A673 (cell line): ENCODE measurements around the gene GTF3C1. TPM values are rescaled to one million over a fixed set of nuclear protein-coding genes. Genes with fewer than 3 reads are reported as not detected.
A peak's percentile ranks its signal among the peaks of the same experiment; 100 is the strongest.

ENCODE experiments used
- BruUV-seq: library from RNA; stranded (reverse); fragments of 400-500 nt; replicated peaks from 2 replicates; lab custom pipeline; 2021; lab: Mats Ljungman, UMichigan
- CTCF ChIA-PET: fragments of 300-600 bp; sonication (Branson Sonifier 250); formaldehyde crosslinking; loops from one replicate; lab custom pipeline; 2022; ENCODE audit warnings: antibody characterized with exemption; lab: Charles Lee
- POLR2A ChIA-PET: fragments of 300-600 bp; sonication (Branson Sonifier 250); formaldehyde crosslinking; loops from one replicate; lab custom pipeline; 2022; ENCODE audit warnings: antibody characterized with exemption; ENCODE audit not compliant: low non-redundant PET; lab: Charles Lee
- DNase-seq: peaks from one replicate; pipeline ENCODE4 v3.0.0-alpha.2; 2015; ENCODE audit warnings: low spot score
- H3K27ac ChIP-seq: fragments of 200-600 bp; sonication (generic); 2 replicates; pipeline ENCODE4 v1.5.1; 2016; ENCODE audit warnings: mixed run types, low read depth, mild to moderate bottlenecking, mixed read lengths, antibody characterized with exemption, low read length; ENCODE audit not compliant: poor library complexity, severe bottlenecking
- H3K27me3 ChIP-seq: fragments of 200-600 bp; sonication (generic); replicated peaks from 2 replicates; pipeline ENCODE4 v1.6.1; 2017; ENCODE audit warnings: mixed run types, low read depth, mild to moderate bottlenecking, mixed read lengths, antibody characterized with exemption, low read length; ENCODE audit not compliant: insufficient read depth, poor library complexity
- H3K36me3 ChIP-seq: fragments of 200-600 bp; sonication (generic); 2 replicates; pipeline ENCODE4 v1.6.1; 2016; ENCODE audit warnings: mixed run types, mild to moderate bottlenecking, mixed read lengths, antibody characterized with exemption, low read length; ENCODE audit not compliant: insufficient read depth, poor library complexity, severe bottlenecking
- H3K4me1 ChIP-seq: fragments of 200-600 bp; sonication (generic); 2 replicates; pipeline ENCODE4 v1.6.1; 2017; ENCODE audit warnings: mixed run types, mild to moderate bottlenecking, mixed read lengths, antibody characterized with exemption, low read length; ENCODE audit not compliant: insufficient read depth, poor library complexity, severe bottlenecking
- H3K4me3 ChIP-seq: fragments of 200-600 bp; sonication (generic); 2 replicates; pipeline ENCODE4 v1.5.1; 2016; ENCODE audit warnings: low read depth, mixed run types, mild to moderate bottlenecking, mixed read lengths, low read length; ENCODE audit not compliant: poor library complexity, severe bottlenecking
- H3K9me3 ChIP-seq: fragments of 200-600 bp; sonication (generic); 2 replicates; pipeline ENCODE4 v1.6.1; 2016; ENCODE audit warnings: mixed run types, low read depth, mild to moderate bottlenecking, mixed read lengths, antibody characterized with exemption, low read length; ENCODE audit not compliant: poor library complexity, severe bottlenecking
- EZH2 ChIP-seq: fragments of 200-600 bp; sonication (generic); IDR thresholded peaks from 2 replicates; pipeline ENCODE4 v1.6.1; 2017; ENCODE audit warnings: borderline replicate concordance, low read depth, mild to moderate bottlenecking, mixed read lengths, antibody characterized with exemption, low read length; ENCODE audit not compliant: poor library complexity, severe bottlenecking
- intact Hi-C: fragments of 100-400 bp; cut with micrococcal nuclease; formaldehyde crosslinking; loops from one replicate; pipeline ENCODE4 v1.10.0; 2022; ENCODE audit not compliant: unreplicated experiment
- total RNA-seq: library from RNA; stranded (reverse); gene quantifications from 2 replicates; pipeline ENCODE4 v1.2.3, GENCODE V29; 2021
- TF ChIP-seq, protein P1 (sequence below): fragments of 300-800, 200-600 bp; sonication (generic); conservative IDR thresholded peaks from 2 replicates; pipeline ENCODE4 v1.5.1; 2017; ENCODE audit warnings: low read depth, mild to moderate bottlenecking, antibody characterized with exemption, low read length, moderate library complexity, mixed read lengths

Gene GTF3C1
- total RNA-seq, 1 experiment from 2014 or later = 94.2 TPM

DNA sequence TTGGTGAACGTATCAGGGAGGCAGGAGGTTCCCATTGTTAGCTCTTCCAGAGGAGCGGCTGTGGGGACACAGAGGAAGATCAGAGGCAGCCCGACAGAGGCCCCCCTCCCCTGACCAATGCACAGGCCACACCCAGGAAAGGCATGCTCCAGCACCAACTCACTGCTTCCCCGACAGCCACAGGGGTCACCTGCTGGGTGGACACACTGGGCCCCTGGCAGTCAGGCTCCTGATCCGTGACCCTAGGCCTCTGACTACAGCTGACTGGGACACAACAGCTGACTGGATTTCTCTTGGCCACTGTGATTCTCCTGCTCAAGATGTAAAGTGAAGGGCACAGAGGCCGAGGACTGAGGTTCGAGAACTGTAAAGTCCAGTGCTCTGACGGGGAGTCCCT is 84.2 kb downstream of the GTF3C1 start:
- no peaks in the 10 kb centered on the region for H3K9me3 ChIP-seq
- no peak for DNase-seq
- ChIA-PET POLR2A (no interaction called here), CTCF (no interaction called here)
- intact Hi-C loops = no loop called here
- peaks cover 82% of the 10 kb centered on the region for H3K36me3 ChIP-seq
- H3K27me3 ChIP-seq = no peaks in the 10 kb centered on the region
- no TSS peak for BruUV-seq
- H3K4me3 ChIP-seq = no peak overlapping the region
- no peaks in the 10 kb centered on the region for H3K4me1 ChIP-seq
- no peak for TF ChIP-seq EZH2
- TF ChIP-seq, protein P1, sequence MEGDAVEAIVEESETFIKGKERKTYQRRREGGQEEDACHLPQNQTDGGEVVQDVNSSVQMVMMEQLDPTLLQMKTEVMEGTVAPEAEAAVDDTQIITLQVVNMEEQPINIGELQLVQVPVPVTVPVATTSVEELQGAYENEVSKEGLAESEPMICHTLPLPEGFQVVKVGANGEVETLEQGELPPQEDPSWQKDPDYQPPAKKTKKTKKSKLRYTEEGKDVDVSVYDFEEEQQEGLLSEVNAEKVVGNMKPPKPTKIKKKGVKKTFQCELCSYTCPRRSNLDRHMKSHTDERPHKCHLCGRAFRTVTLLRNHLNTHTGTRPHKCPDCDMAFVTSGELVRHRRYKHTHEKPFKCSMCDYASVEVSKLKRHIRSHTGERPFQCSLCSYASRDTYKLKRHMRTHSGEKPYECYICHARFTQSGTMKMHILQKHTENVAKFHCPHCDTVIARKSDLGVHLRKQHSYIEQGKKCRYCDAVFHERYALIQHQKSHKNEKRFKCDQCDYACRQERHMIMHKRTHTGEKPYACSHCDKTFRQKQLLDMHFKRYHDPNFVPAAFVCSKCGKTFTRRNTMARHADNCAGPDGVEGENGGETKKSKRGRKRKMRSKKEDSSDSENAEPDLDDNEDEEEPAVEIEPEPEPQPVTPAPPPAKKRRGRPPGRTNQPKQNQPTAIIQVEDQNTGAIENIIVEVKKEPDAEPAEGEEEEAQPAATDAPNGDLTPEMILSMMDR = no peak
- no peak overlapping the region for H3K27ac ChIP-seq

DNA sequence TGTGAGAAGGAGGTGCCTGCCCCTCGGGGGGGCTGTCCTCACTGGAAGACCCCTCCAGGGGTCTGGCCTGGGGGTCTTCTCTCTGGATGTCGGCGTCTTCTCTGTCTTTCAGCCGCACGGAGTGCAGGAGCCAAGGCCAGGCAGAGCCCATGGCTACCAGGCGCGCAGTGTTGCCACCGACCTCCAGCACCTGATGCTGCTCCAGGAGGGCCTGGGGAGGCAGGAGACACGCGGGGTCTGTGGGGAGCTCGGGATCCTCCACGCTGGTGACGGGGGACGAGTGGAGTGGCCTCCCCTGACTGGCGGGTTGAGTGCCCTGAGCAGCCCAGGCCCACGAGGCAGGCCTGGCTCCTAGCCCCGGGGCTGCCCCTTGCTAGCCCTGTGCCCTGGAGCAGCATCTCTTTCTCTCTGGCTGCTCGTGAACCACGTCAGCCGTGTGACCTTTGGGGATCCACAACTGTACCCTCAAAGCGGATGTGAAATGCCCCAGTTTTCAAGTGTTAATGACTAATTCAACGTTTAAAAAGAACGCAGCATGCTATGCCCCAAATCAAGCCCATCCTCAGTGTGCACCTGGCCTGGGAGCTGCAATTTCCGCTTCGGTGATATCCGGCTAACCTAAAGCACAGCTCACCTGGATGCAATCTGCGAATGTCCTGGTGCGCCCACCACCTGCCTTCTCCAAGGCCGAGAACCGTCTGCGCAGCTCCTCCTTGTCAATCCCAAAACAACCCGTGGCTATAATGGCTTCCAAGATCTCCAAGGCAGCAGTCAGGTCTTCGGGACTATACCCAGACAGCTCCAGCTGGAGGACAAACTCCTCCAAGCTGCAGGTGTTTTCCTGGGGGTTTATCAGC is 84.9 kb downstream of the GTF3C1 start:
- TF ChIP-seq EZH2 = no peak
- TF ChIP-seq, protein P1 = no peak
- Histone ChIP-seq H3K4me3 (no peak overlapping the region), H3K9me3 (no peaks in the 10 kb centered on the region), H3K36me3 (peaks cover 79% of the 10 kb centered on the region), H3K27me3 (no peaks in the 10 kb centered on the region), H3K27ac (no peak overlapping the region), H3K4me1 (no peaks in the 10 kb centered on the region)
- BruUV-seq = TSS peak; percentile 41
- DNase-seq = no peak
- ChIA-PET CTCF (no interaction called here), POLR2A (no interaction called here)
- intact Hi-C loops = no loop called here

DNA sequence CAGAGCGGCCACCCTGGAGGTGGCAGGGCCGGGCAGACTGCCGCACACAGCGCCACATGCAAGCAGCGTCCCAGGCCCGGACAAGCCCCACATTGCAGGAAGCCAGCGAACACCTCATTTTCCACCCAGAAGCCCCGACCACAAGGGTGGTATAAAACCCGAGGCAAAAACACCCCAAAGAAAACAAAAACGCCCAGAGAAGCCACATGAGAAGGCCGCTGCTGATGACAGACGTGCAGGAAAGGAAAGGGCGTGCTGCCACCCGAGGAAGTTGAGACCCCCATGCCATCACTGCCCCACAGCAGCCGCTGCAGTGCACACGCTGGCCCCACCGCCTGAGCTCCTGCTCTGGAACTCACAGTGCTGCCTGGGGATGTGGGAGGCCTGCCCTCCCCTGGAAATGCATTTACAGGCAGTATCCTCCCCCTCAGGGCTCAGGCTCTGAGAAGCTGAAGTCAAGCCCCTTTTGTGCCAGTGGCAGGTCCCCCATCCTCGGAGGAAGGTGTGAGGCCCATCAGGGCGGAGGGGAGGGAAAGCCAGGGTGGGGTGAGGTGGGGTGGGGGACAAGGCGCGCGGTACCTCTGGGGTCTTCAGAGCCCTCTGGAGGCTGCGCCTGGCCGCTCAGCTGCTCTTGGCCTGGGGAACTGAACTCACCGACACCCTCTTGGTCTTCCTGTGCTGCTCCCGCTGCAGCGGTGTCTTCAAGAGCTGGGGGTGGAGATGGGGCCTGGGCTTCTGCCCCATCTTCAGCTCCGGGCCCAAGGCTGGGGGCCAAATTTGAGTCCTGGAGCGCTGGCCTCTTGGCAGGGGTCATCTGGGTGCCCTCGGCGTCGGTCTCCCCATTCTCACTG is 85.7 kb downstream of the GTF3C1 start:
- Histone ChIP-seq H3K36me3 (peaks cover 70% of the 10 kb centered on the region), H3K4me3 (no peak overlapping the region), H3K4me1 (no peaks in the 10 kb centered on the region), H3K9me3 (no peaks in the 10 kb centered on the region), H3K27ac (no peak overlapping the region), H3K27me3 (no peaks in the 10 kb centered on the region)
- POLR2A ChIA-PET = no interaction called here
- CTCF ChIA-PET = no interaction called here
- intact Hi-C loops = no loop called here
- no TSS peak for BruUV-seq
- DNase-seq = no peak
- TF ChIP-seq, protein P1 = no peak
- TF ChIP-seq EZH2 = no peak
